Panc1 (cell line): Measurements from ENCODE around the gene EEF1AKMT3. TPM values are rescaled to one million over a fixed set of nuclear protein-coding genes. Genes with fewer than 3 reads are reported as not detected.
A peak's percentile ranks its signal among the peaks of the same experiment; 100 is the strongest.

Source experiments
- ATAC-seq: fragments of 200-7000 bp; cut with Tn5 transposase; 2 replicates; pipeline ENCODE4 v1.9.1; 2020; ENCODE audit warnings: mild to moderate bottlenecking, moderate library complexity
- BruUV-seq: library from RNA; stranded (reverse); fragments of 400-500 nt; replicated peaks from 2 replicates; lab custom pipeline; 2021; lab: Mats Ljungman, UMichigan
- CTCF ChIA-PET: fragments of 300-600 bp; sonication (Branson Sonifier 250); formaldehyde crosslinking; loops from one replicate; lab custom pipeline; 2022; ENCODE audit warnings: antibody characterized with exemption; lab: Charles Lee
- POLR2A ChIA-PET: fragments of 300-600 bp; sonication (Branson Sonifier 250); formaldehyde crosslinking; loops from one replicate; lab custom pipeline; 2022; ENCODE audit warnings: antibody characterized with exemption; lab: Charles Lee
- DNase-seq: peaks from one replicate; pipeline ENCODE4 v3.0.0-alpha.2; 2010; ENCODE audit warnings: low read depth, low spot score
- H3K27ac ChIP-seq: 2 replicates; pipeline ENCODE4 v1.5.1; 2011; ENCODE audit warnings: mild to moderate bottlenecking, low read length, inconsistent platforms
- H3K27me3 ChIP-seq: fragments of 200-500 bp; sonication (Bioruptor generic); 2 replicates; pipeline ENCODE4 v1.6.0; 2014; ENCODE audit warnings: low read length, inconsistent platforms; ENCODE audit not compliant: control insufficient read depth, insufficient read depth
- H3K36me3 ChIP-seq: fragments of 200-500 bp; sonication (Bioruptor generic); 2 replicates; pipeline ENCODE4 v1.5.1; 2014; ENCODE audit warnings: inconsistent platforms, mild to moderate bottlenecking, low read length, moderate library complexity; ENCODE audit not compliant: control insufficient read depth, insufficient read depth
- H3K4me1 ChIP-seq: 2 replicates; pipeline ENCODE4 v1.5.1; 2011; ENCODE audit warnings: inconsistent platforms, mild to moderate bottlenecking, low read length, moderate library complexity; ENCODE audit not compliant: control insufficient read depth, insufficient read depth
- H3K4me3 ChIP-seq, 2 experiments: 2 replicates each; pipeline ENCODE4 v1.5.1; 2011 to 2012; ENCODE audit warnings: low read depth in 2 of 2, low read length in 2 of 2, mild to moderate bottlenecking in 2 of 2, inconsistent platforms in 1 of 2, moderate library complexity in 1 of 2
- H3K9me3 ChIP-seq: fragments of 200-500 bp; sonication (Bioruptor generic); 2 replicates; pipeline ENCODE4 v1.5.1; 2014; ENCODE audit warnings: low read depth, mild to moderate bottlenecking, inconsistent platforms, low read length, moderate library complexity; ENCODE audit not compliant: control insufficient read depth, insufficient read depth
- CTCF ChIP-seq: fragments of 450-650 bp; IDR thresholded peaks from 2 replicates; pipeline ENCODE4 v1.5.1; 2017; ENCODE audit warnings: mild to moderate bottlenecking
- POLR2AphosphoS5 ChIP-seq: IDR thresholded peaks from 2 replicates; pipeline ENCODE4 v1.6.1; 2012; ENCODE audit warnings: mild to moderate bottlenecking, low read depth, low read length, moderate library complexity
- REST ChIP-seq, 2 experiments: IDR thresholded peaks; 2 replicates each; pipeline ENCODE4 v1.6.1; 2011 to 2012; ENCODE audit warnings: low read depth in 2 of 2, control low read depth in 1 of 2, low read length in 1 of 2, mild to moderate bottlenecking in 1 of 2, moderate library complexity in 1 of 2; ENCODE audit not compliant: insufficient read depth in 1 of 2
- SIN3A ChIP-seq: IDR thresholded peaks from 2 replicates; pipeline ENCODE4 v1.6.1; 2012; ENCODE audit warnings: low read depth, mild to moderate bottlenecking, low read length, moderate library complexity, borderline replicate concordance; ENCODE audit not compliant: insufficient read depth
- TCF7L2 ChIP-seq: IDR thresholded peaks from 2 replicates; pipeline ENCODE4 v1.6.1; 2011; ENCODE audit warnings: mild to moderate bottlenecking, low read depth, low read length, inconsistent platforms
- in situ Hi-C: cut with HindIII; loops from 2 replicates; pipeline ENCODE4 v1.10.0; 2016; ENCODE audit warnings: low sequenced_read_pairs, low pct_unique_long_range_greater_than_20kb
- intact Hi-C: fragments of 100-400 bp; cut with micrococcal nuclease; formaldehyde crosslinking; loops from one replicate; pipeline ENCODE4 v1.10.0; 2022; ENCODE audit not compliant: unreplicated experiment
- total RNA-seq: library from RNA; stranded (reverse); gene quantifications from one replicate; pipeline ENCODE4 v1.2.1, GENCODE V29; 2021; ENCODE audit not compliant: unreplicated experiment

The EEF1AKMT3 gene
- total RNA-seq, 1 experiment from 2014 or later, result 7.4 TPM

- Histone ChIP-seq H3K27me3 (peaks cover 4% of the 10 kb centered on the region; the same call in 1 of the 2 replicates), H3K27ac (0 out of 2 replicates have a peak within 1 kb of the TSS, but pooled peaks have one; percentile 31), H3K4me3 (peak within 1 kb of the TSS; percentile 37 to 57), H3K36me3 (no peaks in the 10 kb centered on the region; the same call in 1 of the 2 replicates), H3K4me1 (peaks cover 15% of the 10 kb centered on the region), H3K9me3 (no peaks in the 10 kb centered on the region)
- ATAC-seq (peak; percentile 56), DNase-seq (no peak)
- TF ChIP-seq POLR2AphosphoS5 (peak; percentile 39), REST (IDR thresholded peaks at IDR 0.05; ENCODE audit: insufficient read depth in 1 of 2, low read depth in 2 of 2, low read length in 1 of 2) (no peak)
- intact Hi-C loops, result no loop called here
- ChIA-PET CTCF (interaction anchor here (0.9 to 1.1 kb wide), 3 partner anchors 10 to 16 kb away, joined by 3 to 5 read pairs (median 4); partner anchors contain the start of gene TSFM), POLR2A (no interaction called here)
- in situ Hi-C loops, result no loop called here
- BruUV-seq, result no TSS peak
Observed at GRCh38 chr12:57766464-57767304, 5.7 kb upstream of the EEF1AKMT3 start, which contains the start of gene CYP27B1. Gene CYP27B1, minus strand, starts transcription at chr12:57767078. Its CDS starts 37 bp downstream, at chr12:57767041.

GRCh38 chr12:57767305-57767698 lies 5.1 kb upstream of the EEF1AKMT3 start:
- H3K36me3 ChIP-seq, result no peaks in the 10 kb centered on the region; the same call in 1 of the 2 replicates
- no peak overlapping the region for H3K27ac ChIP-seq
- peaks cover 15% of the 10 kb centered on the region for H3K4me1 ChIP-seq
- DNase-seq (no peak), ATAC-seq (no peak)
- in situ Hi-C loops, result no loop called here
- no peak overlapping the region for H3K4me3 ChIP-seq
- H3K9me3 ChIP-seq, result no peaks in the 10 kb centered on the region
- no TSS peak for BruUV-seq
- intact Hi-C loops, result no loop called here
- ChIA-PET CTCF (interaction anchor here (0.9 to 1.1 kb wide), 2 partner anchors 11 to 16 kb away, joined by 3 to 5 read pairs; partner anchors contain the start of gene TSFM), POLR2A (no interaction called here)
- TF ChIP-seq SIN3A (no peak), CTCF (no peak), TCF7L2 (no peak), POLR2AphosphoS5 (no peak), REST (IDR thresholded peaks at IDR 0.05; ENCODE audit: insufficient read depth in 1 of 2, low read depth in 2 of 2, low read length in 1 of 2) (no peak)
- peaks cover 4% of the 10 kb centered on the region; the same call in 1 of the 2 replicates for H3K27me3 ChIP-seq
